Smooth muscle cell (in vitro differentiated cells): ENCODE data around the gene CABLES1. TPM values are rescaled to one million over a fixed set of nuclear protein-coding genes. Genes with fewer than 3 reads are reported as not detected.

Source experiments
- DNase-seq: peaks from one replicate; lab custom pipeline; 2025; ENCODE audit not compliant: unreplicated experiment; lab: John Stamatoyannopoulos, UW
- H2AFZ ChIP-seq: fragments of 200-600 bp; sonication (generic); 2 replicates; pipeline ENCODE4 v1.6.0; 2016; ENCODE audit warnings: antibody characterized with exemption, low read depth, mild to moderate bottlenecking
- H3F3A ChIP-seq: fragments of 200-600 bp; sonication (generic); 2 replicates; pipeline ENCODE4 v1.6.0; 2017; ENCODE audit warnings: antibody characterized with exemption, low read depth
- H3K27ac ChIP-seq: fragments of 200-600 bp; sonication (generic); 2 replicates; pipeline ENCODE4 v1.5.1; 2016; ENCODE audit warnings: low read depth, mild to moderate bottlenecking
- H3K27me3 ChIP-seq: fragments of 200-600 bp; sonication (generic); 2 replicates; pipeline ENCODE4 v1.6.1; 2016; ENCODE audit warnings: low read depth, mild to moderate bottlenecking
- H3K36me3 ChIP-seq: fragments of 200-600 bp; sonication (generic); 2 replicates; pipeline ENCODE4 v1.5.1; 2016; ENCODE audit warnings: low read depth
- H3K4me1 ChIP-seq: fragments of 200-600 bp; sonication (generic); 2 replicates; pipeline ENCODE4 v1.5.1; 2016; ENCODE audit warnings: low read depth
- H3K4me2 ChIP-seq: fragments of 200-600 bp; sonication (generic); 2 replicates; pipeline ENCODE4 v1.6.0; 2016; ENCODE audit warnings: mild to moderate bottlenecking
- H3K4me3 ChIP-seq: fragments of 200-600 bp; sonication (generic); 2 replicates; pipeline ENCODE4 v1.5.1; 2016; ENCODE audit warnings: mild to moderate bottlenecking
- H3K79me2 ChIP-seq: fragments of 200-600 bp; sonication (generic); 2 replicates; pipeline ENCODE4 v1.6.0; 2016; ENCODE audit warnings: low read depth, mild to moderate bottlenecking
- H3K9ac ChIP-seq: fragments of 200-600 bp; sonication (generic); 2 replicates; pipeline ENCODE4 v1.6.0; 2016; ENCODE audit warnings: low read depth
- H3K9me3 ChIP-seq: fragments of 200-600 bp; sonication (generic); replicated peaks from 2 replicates; pipeline ENCODE4 v1.5.1; 2016; ENCODE audit warnings: low read depth
- H4K20me1 ChIP-seq: fragments of 200-600 bp; sonication (generic); 2 replicates; pipeline ENCODE4 v1.6.0; 2016; ENCODE audit warnings: low read depth
- CTCF ChIP-seq: fragments of 200-600 bp; sonication (generic); IDR thresholded peaks from 2 replicates; pipeline ENCODE4 v1.5.1; 2017; ENCODE audit warnings: borderline replicate concordance, mild to moderate bottlenecking, antibody characterized with exemption; ENCODE audit not compliant: insufficient read depth, poor library complexity, severe bottlenecking
- WGBS: methylation state at CpG from one replicate; pipeline ENCODE4 v1.1.7; 2016; ENCODE audit warnings: low lambda C conversion rate; 5-methylcytosine and 5-hydroxymethylcytosine counted together
- polyA plus RNA-seq: library from polyadenylated mRNA; unstranded; fragments of >200 nt; fragmentation: Nextera tagmentation; extraction: Ambion mirVana; gene quantifications from 2 replicates; pipeline ENCODE4 v1.2.1, GENCODE V29; 2016
- total RNA-seq: library from RNA; depleted of rRNA; stranded (reverse); fragments of >200 nt; gene quantifications from 2 replicates; pipeline ENCODE4 v1.2.3, GENCODE V29; 2014

CABLES1 gene
- total and polyA plus RNA-seq, 2 experiments from 2014 or later: 1.2 to 2.4 TPM

GRCh38 chr18:23279931-23280330 lies 144.6 kb downstream of the CABLES1 start:
- no peak for DNase-seq
- Histone ChIP-seq H3K4me1 (peaks cover 7% of the 10 kb centered on the region), H2AFZ (no peak overlapping the region), H3F3A (no peaks in the 10 kb centered on the region), H3K9me3 (no peaks in the 10 kb centered on the region), H3K79me2 (no peaks in the 10 kb centered on the region), H3K9ac (no peak overlapping the region), H3K4me2 (no peak overlapping the region), H3K27ac (no peak overlapping the region), H3K36me3 (no peaks in the 10 kb centered on the region), H3K4me3 (no peak overlapping the region), H4K20me1 (no peaks in the 10 kb centered on the region), H3K27me3 (no peaks in the 10 kb centered on the region)
- TF ChIP-seq CTCF: no peak
- WGBS: 85% methylated on average over 12 of the region's 12 CpGs

DNA sequence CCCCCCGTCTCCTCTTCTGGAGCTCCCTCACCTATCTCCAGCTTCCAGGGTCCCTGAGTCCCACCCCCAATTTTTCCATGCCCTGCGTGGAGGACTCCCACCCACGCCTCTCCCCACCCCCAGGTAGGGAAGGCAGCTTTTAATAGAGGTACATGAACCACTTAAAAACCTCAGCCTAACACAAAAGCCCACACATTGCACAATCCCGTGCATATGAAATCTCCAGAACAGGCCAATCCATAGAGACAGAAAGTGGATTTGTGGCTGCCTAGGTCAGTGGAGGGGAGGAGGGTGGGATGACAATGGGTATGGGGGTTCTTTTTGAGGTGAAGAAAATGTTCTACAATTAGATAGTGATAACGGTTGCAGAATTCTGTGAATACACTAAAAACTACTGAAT lies 145.6 kb downstream of the CABLES1 start:
- Histone ChIP-seq H3K9ac (no peak overlapping the region), H3K36me3 (no peaks in the 10 kb centered on the region), H3K4me2 (no peak overlapping the region), H3K4me3 (no peak overlapping the region), H4K20me1 (no peaks in the 10 kb centered on the region), H3K79me2 (no peaks in the 10 kb centered on the region), H3K4me1 (peaks cover 13% of the 10 kb centered on the region), H3K27ac (no peak overlapping the region), H3K27me3 (no peaks in the 10 kb centered on the region), H3K9me3 (no peaks in the 10 kb centered on the region), H3F3A (no peaks in the 10 kb centered on the region), H2AFZ (no peak overlapping the region)
- no peak for TF ChIP-seq CTCF
- DNase-seq: no peak
- WGBS: 81% methylated on average over 5 of the region's 5 CpGs

- Histone ChIP-seq H2AFZ (no peak overlapping the region), H3K9me3 (no peaks in the 10 kb centered on the region), H3K79me2 (no peaks in the 10 kb centered on the region), H3K4me3 (no peak overlapping the region), H4K20me1 (no peaks in the 10 kb centered on the region), H3K4me2 (no peak overlapping the region), H3K36me3 (no peaks in the 10 kb centered on the region), H3K27ac (no peak overlapping the region), H3F3A (no peaks in the 10 kb centered on the region), H3K27me3 (no peaks in the 10 kb centered on the region), H3K4me1 (peaks cover 14% of the 10 kb centered on the region), H3K9ac (no peak overlapping the region)
- 26% methylated on average over 14 of the region's 14 CpGs for WGBS
- DNase-seq: no peak
- TF ChIP-seq CTCF: no peak
Observed at GRCh38 chr18:23281626-23282436, 146.5 kb downstream of the CABLES1 start.

GRCh38 chr18:23282437-23282781 lies 147.1 kb downstream of the CABLES1 start:
- Histone ChIP-seq H3F3A (no peaks in the 10 kb centered on the region), H3K27me3 (no peaks in the 10 kb centered on the region), H3K4me2 (no peak overlapping the region), H3K79me2 (no peaks in the 10 kb centered on the region), H3K9me3 (no peaks in the 10 kb centered on the region), H4K20me1 (no peaks in the 10 kb centered on the region), H2AFZ (no peak overlapping the region), H3K4me3 (no peak overlapping the region), H3K36me3 (no peaks in the 10 kb centered on the region), H3K4me1 (peaks cover 14% of the 10 kb centered on the region), H3K9ac (no peak overlapping the region), H3K27ac (no peak overlapping the region)
- 67% methylated on average over 6 of the region's 6 CpGs for WGBS
- no peak for TF ChIP-seq CTCF
- no peak for DNase-seq
